ENCODE results near the gene ATP6AP2. TPM values are rescaled to one million over a fixed set of nuclear protein-coding genes. Genes with fewer than 3 reads are reported as not detected.

The ATP6AP2 gene
- polyA plus RNA-seq, 1 of the 3 experiments (the other 2 are of a cell fraction) = 160 TPM

- no peak overlapping the region for H3K4me2 ChIP-seq
- H3K9me2 ChIP-seq = no peaks in the 10 kb centered on the region
- WGBS (ENCODE audit: low lambda C conversion rate) = 99% methylated on average over 3 of the region's 4 CpGs
- H3F3A ChIP-seq (replicated peaks; ENCODE audit: insufficient read depth) = no peaks in the 10 kb centered on the region
- ChIA-PET CTCF (interaction anchor here (0.7 to 1.6 kb wide), 2 partner anchors 19 to 88 kb away, joined by 3 to 4 read pairs; no protein-coding TSS in a partner anchor), POLR2A (no interaction called here)
- TF ChIP-seq EP300 (IDR thresholded peaks at IDR 0.05; ENCODE audit: borderline replicate concordance in 1 of 2, low read depth in 1 of 2, low read length in 1 of 2) (no peak), MAX (IDR thresholded peaks at IDR 0.05; ENCODE audit: low read depth) (no peak), RAD21 (IDR thresholded peaks at IDR 0.05; ENCODE audit: low read length) (no peak), TCF12 (IDR thresholded peaks at IDR 0.05) (no peak)
- H3K9me3 ChIP-seq = no peaks in the 10 kb centered on the region
- H3K4me3 ChIP-seq (ENCODE audit: low read depth in 2 of 2, low read length in 1 of 2) = no peak overlapping the region
- no peaks in the 10 kb centered on the region for H3K4me1 ChIP-seq (ENCODE audit: control insufficient read depth in 1 of 2, insufficient read depth in 2 of 2, low read depth in 1 of 2, low read length in 1 of 2)
- no peak for DNase-seq
- no peak overlapping the region for H2AFZ ChIP-seq (ENCODE audit: low read depth)
- H3K27me3 ChIP-seq (ENCODE audit: insufficient read depth) = no peaks in the 10 kb centered on the region
- peaks cover 53 to 68% of the 10 kb centered on the region in 2 experiments for H3K36me3 ChIP-seq (replicated peaks in 1 of 2; ENCODE audit: control insufficient read depth in 1 of 2, insufficient read depth in 2 of 2, low read length in 1 of 2)
- no peak overlapping the region for H3K27ac ChIP-seq (ENCODE audit: low read depth in 2 of 2, low read length in 1 of 2)
- no peaks in the 10 kb centered on the region for H4K20me1 ChIP-seq (ENCODE audit: insufficient read depth)
- H3K9ac ChIP-seq = no peak overlapping the region
- H3K79me2 ChIP-seq (ENCODE audit: insufficient read depth) = no peaks in the 10 kb centered on the region
Observed at GRCh38 chrX:40632199-40632598, 51.4 kb downstream of the ATP6AP2 start.

GRCh38 chrX:40637687-40638086, 56.9 kb downstream of the ATP6AP2 start:
- POLR2A ChIA-PET = no interaction called here
- DNase-seq = no peak

More at GRCh38 chrX:40637687-40638086, 56.9 kb downstream of the ATP6AP2 start:
- Histone ChIP-seq H3K27ac (ENCODE audit: low read depth in 2 of 2, low read length in 1 of 2) (no peak overlapping the region), H3K9ac (no peak overlapping the region), H4K20me1 (ENCODE audit: insufficient read depth) (peaks cover 10% of the 10 kb centered on the region), H3K79me2 (ENCODE audit: insufficient read depth) (peaks cover 20% of the 10 kb centered on the region; the same call in 1 of the 2 replicates), H3K4me3 (ENCODE audit: low read depth in 2 of 2, low read length in 1 of 2) (no peak overlapping the region), H3K9me2 (no peaks in the 10 kb centered on the region), H3K9me3 (no peaks in the 10 kb centered on the region), H2AFZ (ENCODE audit: low read depth) (no peak overlapping the region), H3K4me2 (no peak overlapping the region), H3K36me3 (replicated peaks in 1 of 2; ENCODE audit: control insufficient read depth in 1 of 2, insufficient read depth in 2 of 2, low read length in 1 of 2) (peaks cover 48 to 60% of the 10 kb centered on the region in 2 experiments), H3K4me1 (ENCODE audit: control insufficient read depth in 1 of 2, insufficient read depth in 2 of 2, low read depth in 1 of 2, low read length in 1 of 2) (no peaks in the 10 kb centered on the region; a peak in 1 of 4 replicates), H3K27me3 (ENCODE audit: insufficient read depth) (no peaks in the 10 kb centered on the region), H3F3A (replicated peaks; ENCODE audit: insufficient read depth) (no peaks in the 10 kb centered on the region)
- CTCF ChIA-PET = interaction anchor here (1.4 kb wide), 1 partner anchor 14 kb away, joined by 5 read pairs; no protein-coding TSS in a partner anchor
- TF ChIP-seq CHD2 (IDR thresholded peaks at IDR 0.05; ENCODE audit: low read length, partially characterized antibody) (no peak), REST (IDR thresholded peaks at IDR 0.05; ENCODE audit: low read depth, low read length) (no peak)
- 80% methylated on average over 3 of the region's 3 CpGs for WGBS (ENCODE audit: low lambda C conversion rate)
